Measurements from ENCODE around the gene RHOG.
A peak's percentile ranks its signal among the peaks of the same experiment; 100 is the strongest.
"Not testable (repeated sequence)": the region's sequence is repeated elsewhere in the genome, so short reads cannot be mapped to it uniquely, and the experiment has no call there.

RHOG gene

DNA sequence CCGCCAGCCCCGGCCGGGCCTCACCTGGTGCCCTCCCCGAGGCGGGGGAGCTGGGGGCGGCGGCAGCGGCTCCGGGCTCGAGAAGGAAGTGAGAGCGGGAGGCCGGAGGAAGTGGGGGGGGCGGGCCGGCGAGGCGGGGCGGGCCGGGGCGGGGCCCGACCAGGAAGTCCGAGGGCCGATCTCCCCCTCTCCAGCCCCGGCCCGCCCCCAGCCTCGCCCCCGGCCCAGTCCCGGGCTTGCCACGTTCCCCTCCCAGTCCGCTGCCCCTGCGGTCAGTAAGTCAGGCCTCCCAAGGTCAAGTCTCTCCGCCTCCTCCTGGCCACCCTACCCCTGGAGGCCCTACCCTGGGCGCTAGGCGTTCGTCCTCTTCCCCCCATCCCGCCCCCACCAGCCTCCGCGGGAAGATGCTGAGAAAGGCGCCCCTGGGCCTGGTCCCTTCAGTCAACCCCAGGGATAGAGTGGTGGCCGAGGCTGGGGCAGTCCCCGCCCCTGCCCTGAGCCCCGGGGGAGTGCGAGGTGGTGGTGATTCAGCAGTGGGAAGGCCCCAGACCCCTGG is at the start of gene RHOG:
Gene RHOG (minus strand): TSS at position 90 of the 556 bp plus-strand sequence. CDS start 12,821 bp downstream, outside the sequence.
- peak; percentile 85 to 95 for DNase-seq (ENCODE audit: low read depth in 2 of 2, low spot score in 1 of 2)

DNA sequence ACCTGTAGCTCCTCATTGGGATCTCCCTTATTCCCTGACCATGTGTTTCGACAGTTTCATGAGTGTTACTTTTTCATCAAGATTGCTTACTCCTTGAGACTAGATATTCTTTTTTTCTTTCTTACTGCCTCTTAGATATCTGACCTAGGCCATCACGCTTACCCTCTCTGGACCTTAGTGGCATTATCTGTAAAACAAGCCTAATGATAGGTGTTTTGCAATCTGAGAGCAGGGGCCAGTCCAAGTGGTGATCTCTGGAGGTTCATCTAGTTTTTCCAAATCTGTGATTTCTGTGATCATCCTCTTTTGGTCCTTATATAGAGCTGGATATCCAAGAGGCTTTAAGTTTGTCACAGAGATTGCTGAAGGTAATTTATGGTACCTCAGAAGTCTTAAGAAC is 49.3 kb upstream of the RHOG start:
- DNase-seq (ENCODE audit: low read depth in 2 of 2, low spot score in 1 of 2): no peak

DNA sequence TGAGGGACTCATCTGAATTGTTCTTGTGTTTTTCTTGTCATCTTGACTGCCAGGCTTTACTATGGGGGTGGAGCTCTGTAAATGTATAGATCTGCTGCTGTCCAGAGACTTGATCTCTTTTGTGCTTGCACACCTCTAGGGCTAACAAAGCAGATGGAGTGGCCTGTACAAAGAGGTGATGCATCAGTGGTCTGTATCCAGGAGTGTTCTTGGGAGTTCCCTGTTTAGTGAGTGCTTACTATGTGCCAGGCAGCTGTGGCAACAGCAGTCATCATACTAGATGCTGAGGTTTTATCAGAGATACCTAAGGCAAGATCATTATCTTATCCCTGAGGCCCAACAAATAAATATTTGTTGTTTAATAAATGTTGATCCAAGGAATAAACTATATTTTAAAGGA is 48.1 kb upstream of the RHOG start:
- DNase-seq (ENCODE audit: low read depth in 2 of 2, low spot score in 1 of 2): no peak

DNA sequence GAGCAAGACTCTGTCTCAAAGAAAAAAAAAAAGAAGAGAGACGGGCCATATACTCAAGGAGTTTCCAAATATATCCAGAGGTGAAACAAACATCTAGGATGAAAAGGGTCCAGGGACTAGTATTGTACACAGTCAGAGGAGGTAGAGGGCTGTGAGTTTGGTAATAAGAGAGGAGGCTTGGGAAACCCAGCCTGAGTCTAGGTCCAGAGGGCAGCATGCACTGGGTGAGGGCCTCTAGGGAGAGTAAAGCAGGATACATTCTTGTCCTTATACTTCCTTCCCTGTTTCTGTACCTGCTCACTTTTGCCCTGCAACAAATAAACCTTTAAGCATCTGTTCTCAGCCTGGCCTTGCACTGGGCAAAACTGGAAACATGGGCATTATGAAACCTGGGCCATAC is 46.2 kb upstream of the RHOG start:
- no peak for DNase-seq (ENCODE audit: low read depth in 2 of 2, low spot score in 1 of 2)

DNA sequence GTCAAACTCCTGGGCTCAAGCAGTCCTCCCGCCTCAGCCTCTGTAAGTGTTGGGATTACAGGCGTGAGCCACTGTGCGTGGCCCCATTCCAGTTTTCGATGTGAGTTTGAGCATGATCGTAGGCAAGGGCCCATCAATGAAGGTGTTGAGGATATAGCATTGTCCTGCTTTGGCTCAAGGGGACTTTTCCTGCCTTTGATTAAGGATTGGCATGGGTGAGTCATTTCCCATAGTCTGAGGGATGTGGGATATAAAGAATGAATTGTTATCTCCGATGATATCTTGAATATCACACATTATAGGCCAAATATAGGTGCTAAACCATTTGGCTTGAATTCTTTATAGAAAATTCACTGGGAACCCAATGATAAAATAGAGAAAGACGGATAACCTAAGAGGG is 45.1 kb upstream of the RHOG start:
- no peak for DNase-seq (ENCODE audit: low read depth in 2 of 2, low spot score in 1 of 2)

DNA sequence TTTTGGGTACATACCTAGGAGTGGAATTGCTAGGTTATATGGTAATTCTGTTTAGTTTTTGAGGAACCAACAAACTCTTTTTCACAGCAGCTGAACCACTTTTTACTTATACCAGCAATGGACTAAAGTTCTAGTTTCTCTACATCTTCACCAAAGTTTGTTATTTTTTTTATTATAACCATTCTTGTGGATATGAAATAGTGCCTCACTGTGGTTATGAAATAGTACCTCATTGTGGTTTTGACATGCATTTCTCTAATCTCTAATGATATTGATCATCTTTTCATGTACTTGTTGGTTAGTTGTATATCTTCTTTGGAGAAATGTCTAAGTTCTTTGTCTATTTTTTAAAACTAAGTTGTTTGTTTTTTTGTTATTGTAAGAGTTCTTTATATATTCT is 41.9 kb upstream of the RHOG start:
- no peak for DNase-seq (ENCODE audit: low read depth in 2 of 2, low spot score in 1 of 2)

DNA sequence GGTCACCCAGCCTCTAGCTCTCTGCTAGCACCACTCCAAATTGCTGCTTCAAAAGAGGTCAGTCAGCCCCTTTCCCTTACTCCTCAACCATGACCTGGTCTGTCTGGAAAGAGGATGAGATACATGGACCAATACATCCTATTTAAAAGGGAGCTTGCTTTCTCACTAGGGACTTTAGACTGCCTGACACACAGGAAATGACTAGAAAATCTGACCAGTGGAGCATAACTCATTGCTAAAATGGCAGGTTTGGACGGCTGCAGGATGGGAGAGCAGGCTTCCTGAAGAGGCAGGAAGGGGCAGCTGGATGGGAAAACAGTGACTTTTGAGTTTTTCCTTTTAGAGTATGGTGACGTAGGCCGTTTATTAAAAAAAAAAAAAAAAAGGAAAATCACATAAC is 40.0 kb upstream of the RHOG start:
- DNase-seq (ENCODE audit: low read depth in 2 of 2, low spot score in 1 of 2): no peak

DNA sequence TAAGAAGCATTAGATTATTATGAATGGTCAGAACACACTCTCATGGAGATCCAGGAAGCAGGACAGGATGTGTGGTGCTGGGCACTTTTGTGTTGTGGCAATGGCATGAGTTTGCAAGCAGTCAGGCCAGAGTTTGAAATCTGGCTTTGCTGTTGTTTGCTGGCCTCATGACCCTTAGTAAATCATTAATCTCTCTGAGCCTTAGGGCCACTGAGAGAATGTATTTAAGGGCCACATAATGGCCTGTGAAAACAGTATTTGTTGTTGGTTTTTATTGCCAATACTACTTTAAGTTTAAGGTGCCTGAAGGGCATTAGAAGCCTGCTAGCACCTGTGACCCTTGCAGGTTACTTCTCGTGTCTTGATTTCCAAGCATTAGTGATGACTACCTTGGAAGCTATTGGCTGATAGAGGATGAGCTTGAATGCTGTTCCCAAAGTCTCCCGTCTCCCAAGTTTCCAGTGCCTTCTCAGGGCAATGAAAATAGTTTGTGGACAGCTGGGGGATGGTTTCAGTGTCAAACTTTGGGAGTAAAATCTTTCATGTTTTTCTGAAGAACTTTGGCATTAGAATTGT is 39.3 kb upstream of the RHOG start:
- no peak for DNase-seq (ENCODE audit: low read depth in 2 of 2, low spot score in 1 of 2)

DNA sequence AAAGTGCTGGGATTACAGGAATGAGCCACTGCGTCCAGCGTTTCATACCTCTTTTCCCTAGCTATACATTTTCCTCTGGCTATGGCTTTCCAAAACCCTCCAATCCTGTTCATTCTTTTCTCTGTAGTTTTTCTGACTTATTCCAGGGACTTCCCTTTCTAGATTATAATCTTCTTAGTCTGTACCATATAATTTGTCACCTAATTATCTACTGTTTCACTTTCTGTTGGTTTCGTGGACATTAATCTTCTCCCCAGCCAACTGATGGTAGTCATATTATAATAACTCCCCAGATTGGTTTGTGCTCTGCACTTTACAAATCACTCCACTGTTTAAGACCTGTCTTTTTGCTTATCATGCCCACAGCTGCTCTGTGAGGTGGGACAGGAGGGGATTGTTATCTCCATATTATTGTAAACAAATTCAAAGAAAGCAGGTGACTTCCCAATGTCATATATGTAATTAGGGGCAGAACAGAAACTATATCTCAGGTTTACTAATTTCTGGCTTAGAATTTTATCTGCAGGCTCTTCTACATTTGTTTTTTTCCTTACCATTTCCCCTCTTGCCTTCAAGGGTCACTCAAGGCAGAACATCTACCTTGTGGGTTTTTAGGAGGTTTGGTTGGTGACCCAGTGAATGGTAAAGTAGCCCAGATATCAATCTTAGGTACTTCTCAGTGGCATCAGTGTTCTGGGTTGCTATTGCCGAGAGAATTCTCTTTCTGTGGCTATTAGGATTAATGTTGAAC is 38.6 kb upstream of the RHOG start:
- DNase-seq (ENCODE audit: low read depth in 2 of 2, low spot score in 1 of 2): no peak

DNA sequence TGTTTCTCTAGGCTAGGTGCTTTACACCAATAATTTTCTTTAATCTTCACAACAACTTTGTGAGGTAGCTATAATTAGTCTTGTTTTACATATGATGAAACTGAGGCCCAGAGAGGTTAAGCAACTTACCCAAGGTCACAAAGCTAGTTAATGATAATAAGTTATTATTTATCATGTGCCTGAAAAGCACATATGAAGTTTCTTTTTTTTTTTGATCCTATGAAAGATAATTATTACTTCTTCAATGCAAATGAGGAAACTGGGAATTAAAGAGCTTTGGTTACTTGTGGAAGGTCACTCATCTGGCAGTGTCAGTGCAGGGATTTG is 37.5 kb upstream of the RHOG start:
- no peak for DNase-seq (ENCODE audit: low read depth in 2 of 2, low spot score in 1 of 2)

DNA sequence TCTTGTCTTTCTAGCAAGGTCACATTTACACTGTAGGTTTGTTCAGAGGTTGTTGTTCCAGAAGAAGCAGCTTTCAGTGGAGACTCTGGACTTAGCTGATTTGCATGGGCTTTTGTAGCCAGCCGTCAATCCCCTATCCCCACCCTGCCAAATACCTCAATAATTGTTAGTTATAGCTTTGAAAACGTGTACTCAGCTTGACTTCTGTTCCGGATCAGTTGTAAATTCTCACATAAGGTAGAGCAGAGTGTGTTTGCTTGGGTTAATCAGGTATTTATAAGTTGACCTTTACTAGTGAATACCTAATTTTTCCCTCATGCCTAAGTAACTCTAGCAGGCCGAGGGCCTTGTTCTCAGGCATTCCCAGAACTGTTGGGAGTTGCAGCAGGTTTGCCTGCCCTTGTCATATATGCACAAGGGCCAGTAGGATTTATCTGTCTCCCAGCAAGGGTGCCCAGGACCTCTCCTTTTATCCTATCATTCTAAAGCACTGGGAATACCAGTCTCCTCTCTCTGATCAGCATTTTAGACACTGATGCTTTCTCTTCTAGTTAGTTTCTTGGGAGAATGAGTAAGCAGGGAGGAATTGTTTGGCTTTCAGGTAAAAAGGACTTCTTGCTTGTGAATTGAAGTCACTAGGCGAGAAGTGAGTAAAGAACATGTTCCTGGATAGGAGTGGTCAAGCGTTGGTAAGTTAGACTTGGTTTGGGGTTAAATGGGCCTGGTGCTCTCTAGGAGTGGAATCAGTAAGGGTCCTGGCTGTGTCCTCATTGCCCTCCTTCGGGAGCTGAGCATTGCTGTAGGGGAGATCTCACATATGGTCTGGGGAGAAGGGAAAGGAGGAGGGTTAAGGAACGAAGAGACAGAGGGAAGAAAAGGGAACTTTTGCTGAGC is 36.9 kb upstream of the RHOG start:
- DNase-seq (ENCODE audit: low read depth in 2 of 2, low spot score in 1 of 2): no peak

DNA sequence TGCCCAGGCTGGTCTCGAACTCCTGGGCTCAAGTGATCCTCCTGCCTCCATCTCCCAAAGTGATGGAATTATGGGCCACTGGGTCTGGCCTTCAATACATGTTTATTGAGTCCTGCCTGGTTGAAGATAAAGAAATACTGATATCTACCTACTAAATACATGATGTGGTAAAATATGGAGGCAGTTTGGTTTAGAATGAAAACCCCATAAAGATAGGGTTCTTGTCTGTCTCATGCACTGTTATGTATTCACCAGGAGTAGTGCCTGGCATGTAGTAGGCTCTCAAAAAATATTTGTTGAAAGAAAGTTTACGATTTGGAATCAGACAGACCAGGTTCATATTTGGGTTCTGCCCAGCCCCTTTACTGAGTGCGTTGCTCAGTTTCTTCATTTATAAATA is 35.9 kb upstream of the RHOG start:
- DNase-seq (ENCODE audit: low read depth in 2 of 2, low spot score in 1 of 2): no peak

DNA sequence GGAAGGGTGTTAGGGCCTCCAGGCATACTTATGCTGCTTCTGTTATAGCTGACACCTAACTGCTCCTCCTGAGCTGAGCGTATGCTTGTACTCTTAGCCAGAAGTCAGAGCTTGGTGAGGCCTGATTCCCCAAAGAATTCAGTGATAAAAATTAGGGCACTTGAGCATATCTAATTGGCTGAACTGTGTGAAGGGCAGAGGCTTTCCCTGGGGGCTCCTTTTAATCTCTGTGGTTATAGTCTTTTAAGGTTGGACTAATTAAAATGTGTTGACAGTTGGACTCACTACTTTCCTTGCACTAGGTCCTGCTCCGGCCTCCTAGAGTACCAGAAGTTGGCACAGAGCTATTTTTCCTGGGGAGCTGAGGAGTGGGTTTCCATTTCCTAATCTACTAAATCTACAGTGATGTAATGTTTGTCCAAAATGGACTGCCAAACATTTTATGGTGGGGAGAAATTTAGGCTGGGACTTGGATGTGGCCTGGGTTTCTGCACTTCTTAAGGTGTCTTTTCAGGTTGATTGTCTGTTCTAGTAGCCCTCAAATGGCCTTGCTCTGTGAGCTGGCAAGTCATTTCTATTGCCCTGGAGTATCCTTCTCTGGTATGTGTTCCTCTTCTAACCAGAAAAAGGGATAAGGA is 33.1 kb upstream of the RHOG start:
- DNase-seq (ENCODE audit: low read depth in 2 of 2, low spot score in 1 of 2): no peak

DNA sequence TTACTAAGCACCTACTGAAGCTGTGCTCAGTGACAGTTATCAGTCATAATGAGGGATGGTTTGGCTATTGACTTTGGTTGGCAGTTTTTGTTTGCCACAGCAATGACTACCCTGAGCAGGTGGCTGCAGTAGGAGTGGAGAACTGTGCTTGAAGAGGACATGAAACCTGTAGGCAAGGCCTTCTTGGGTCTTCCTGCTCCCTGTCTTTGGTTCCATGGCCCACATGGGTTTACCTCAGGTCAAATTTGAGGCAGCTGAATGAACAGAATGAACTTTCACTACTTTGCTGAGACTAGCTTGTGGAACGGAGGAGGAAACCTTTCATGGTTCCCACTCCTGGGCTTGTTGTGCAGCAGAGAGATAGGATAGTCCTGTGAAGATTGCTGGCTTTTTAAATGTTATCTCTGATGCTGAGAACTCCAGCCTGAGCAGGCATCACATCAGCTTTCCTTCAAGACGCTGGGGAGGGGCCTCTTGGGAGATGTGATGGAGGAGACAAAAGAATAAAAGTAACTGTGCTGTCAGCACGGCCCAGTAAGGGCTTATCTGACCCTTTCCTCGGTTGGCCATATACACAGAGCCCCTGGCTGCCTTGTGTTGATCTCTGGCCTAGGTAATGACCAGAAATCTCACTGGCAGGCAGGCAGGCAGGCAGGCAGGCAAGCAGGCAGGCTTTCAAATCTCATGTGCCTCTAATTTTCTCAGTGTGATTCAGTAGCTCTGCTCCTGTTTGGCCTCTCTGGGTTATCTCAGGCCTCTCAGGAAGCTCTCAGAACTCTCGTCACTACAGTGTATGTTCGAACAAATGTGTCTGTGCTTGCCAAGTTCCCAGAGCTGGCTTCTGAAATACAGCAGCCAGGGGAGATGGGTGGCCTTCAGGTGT is 26.7 kb upstream of the RHOG start:
- no peak for DNase-seq (ENCODE audit: low read depth in 2 of 2, low spot score in 1 of 2)

DNA sequence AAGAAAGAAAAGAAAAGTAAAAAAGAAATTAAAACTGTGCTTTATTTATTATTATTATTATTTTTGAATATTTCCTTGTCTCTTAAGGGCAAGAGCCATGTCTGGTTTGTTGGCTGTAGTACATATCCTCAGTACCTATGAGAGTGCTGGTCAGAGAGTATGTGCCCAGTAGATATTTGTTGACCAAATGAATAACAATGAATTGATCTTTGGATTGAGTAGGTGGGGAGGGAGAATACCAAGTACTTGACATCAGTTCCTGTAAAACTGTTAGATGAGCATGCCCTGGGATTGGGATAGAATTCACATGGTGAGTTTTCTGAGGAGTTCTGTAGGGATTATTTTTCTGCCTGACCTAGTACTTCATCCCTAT is 26.1 kb upstream of the RHOG start:
- no peak for DNase-seq (ENCODE audit: low read depth in 2 of 2, low spot score in 1 of 2)

DNA sequence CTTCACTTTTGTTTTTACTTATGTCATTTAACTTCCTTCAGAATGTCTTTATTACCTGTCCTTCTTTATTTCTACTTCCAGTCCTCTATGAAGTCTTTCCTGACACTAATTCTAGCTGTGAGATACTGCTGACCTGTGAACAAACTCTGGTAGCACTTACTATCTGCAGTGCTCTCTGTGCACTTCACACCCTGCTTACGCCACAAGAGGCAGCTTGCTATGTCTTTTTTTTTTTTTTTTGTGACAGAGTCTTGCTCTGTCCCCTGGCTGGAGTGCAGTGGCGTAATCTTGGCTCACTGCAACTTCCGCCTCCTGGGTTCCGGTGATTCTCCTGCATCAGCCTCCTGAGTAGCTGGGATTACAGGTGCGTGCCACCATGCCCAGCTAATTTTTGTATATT is 25.4 kb upstream of the RHOG start:
- no peak for DNase-seq (ENCODE audit: low read depth in 2 of 2, low spot score in 1 of 2)

DNA sequence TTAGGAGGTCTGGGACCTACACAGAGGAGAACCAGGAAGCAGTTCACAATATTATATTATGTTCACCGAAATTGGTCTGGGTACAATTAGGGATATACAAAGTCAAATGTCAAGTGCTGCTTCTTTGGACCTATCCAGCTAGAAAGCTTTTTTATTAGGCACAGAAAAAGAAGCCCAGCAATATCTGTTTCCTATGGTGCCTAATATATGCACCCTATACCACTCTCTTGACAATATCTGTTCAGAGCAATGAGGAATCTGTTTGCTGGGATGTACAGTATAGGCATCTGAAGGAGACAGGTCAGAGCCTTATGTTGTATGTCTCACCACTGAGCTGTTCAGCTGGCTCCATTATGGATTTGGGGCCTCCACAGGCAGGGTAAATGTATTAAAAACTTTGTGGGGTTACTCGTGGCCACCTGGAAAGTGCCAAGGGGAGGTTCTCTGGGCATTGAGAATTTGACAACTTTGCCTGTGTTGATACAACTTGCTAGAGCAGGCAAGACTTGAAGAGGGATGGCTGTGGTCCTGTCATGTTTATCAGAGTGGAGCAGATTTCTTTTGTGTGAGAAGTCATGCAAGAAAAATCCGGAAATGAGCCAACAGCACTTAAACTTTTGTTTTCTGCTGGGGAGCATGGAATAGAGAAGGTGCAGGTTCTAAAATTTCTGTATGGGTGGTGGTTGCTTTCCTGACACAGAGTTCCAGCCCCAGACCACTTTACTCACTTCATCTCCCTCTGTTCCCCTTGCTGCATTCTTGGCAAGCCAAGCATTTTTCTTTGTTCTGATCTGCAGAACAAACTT is 24.8 kb upstream of the RHOG start:
- DNase-seq (ENCODE audit: low read depth in 2 of 2, low spot score in 1 of 2): no peak

DNA sequence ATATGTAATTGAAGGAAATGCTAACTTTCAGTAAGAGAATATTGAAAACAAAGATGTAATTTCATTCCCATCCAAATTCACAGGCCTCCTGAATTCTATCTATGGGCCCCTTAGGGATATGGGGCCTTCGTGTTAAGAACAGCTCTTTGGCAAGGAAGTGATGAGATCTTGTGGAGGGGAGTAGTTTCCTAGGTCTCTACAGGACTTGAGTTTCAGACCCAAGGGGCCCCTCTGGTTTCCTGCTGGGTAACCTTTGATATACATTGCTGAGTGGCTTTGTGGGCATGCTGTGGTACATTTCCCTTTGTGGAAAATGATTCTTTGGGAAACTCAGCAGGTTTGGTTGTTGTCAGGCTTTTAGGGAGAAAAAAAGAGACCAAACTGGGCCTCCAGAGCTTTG is 20.9 kb upstream of the RHOG start:
- DNase-seq (ENCODE audit: low read depth in 2 of 2, low spot score in 1 of 2): no peak

DNA sequence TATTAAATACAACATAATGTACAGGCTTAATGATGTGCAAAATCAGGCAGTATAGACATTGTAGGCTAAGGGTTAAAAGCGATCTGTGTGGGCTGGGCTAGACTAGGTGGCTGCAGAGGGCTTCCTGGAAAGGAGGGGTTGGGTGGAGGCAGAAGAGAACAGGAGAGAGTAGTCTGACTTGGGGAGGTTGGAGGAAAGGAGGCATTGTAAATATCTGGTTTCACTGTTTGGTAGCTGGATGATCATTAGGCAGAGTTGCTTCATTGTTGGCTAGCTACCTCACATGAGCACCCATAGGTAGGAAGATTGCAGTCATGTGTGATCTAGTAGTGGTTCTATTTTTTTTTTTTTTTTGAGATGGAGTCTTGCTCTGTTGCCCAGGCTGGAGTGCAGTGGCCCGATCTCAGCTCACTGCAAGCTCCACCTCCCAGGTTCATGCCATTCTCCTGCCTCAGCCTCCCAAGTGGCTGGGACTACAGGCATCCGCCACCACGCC is 20.2 kb upstream of the RHOG start:
- not testable (repeated sequence) for DNase-seq (ENCODE audit: low read depth in 2 of 2, low spot score in 1 of 2)

DNA sequence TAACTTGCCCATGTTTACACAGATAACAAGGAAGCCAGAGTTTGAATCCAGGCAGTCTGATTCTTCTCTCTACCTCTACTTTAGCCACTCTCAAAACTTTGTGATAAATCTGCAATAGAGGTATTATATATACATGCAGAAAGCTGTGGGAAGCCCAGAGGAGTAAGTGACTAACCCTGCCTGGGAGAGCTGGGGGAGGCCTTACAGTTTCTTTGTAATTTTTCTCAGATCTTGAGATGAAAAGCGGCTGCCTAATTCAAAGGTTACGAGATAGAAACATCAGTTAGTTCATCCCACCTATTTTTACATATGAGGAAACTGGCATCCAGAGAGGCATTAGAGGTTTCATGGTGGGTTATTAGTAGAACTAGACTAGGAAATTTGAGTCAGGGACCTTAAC is 19.6 kb upstream of the RHOG start:
- peak in 1 of 2 donors; percentile 30 for DNase-seq (ENCODE audit: low read depth in 2 of 2, low spot score in 1 of 2)
